Epithelial cell of prostate (primary cell): ENCODE results near the gene FAM89A.
"Not testable (repeated sequence)": the region's sequence is repeated elsewhere in the genome, so short reads cannot be mapped to it uniquely, and the experiment has no call there.

Source experiments
- DNase-seq: peaks from one replicate; pipeline ENCODE4 v3.0.0-alpha.2; 2011; ENCODE audit warnings: low read depth, low spot score
- H3K27ac ChIP-seq: fragments of 450-650 bp; 2 replicates; pipeline ENCODE4 v1.5.1; 2017; ENCODE audit warnings: mild to moderate bottlenecking

The FAM89A gene

DNA sequence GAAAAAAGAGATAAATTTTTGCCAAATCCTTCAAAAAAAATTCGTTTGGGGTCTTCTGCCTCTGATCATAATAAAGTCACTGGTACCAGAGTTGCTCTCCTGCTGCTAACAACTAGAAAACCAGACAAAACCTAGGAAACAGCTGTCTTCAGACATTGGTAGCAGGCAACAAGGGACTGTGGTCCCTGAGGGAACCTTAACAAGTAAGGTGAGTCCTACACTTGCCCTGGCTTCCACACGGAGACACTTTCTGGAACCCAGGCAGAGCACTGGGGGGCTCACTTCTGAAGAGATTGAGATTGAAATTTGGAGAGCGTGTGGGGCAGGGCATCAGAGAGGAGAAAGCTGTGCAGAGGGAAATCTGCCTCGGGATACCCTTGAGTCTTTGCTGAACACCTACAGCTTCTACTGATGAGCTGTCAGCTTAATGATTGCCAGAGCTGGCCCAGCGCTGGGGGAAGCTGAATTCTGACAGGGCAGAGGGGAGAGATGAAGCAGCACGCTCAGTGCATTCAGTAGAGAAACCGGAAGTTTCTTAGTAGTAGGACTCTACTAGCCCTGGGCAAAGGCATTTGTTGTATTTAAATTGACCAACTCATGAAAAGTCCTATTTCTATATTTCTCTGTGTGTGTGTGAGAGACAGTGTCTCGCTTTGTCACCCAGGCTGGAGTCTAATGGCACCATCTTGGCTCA, 18.5 kb upstream of the FAM89A start:
- H3K27ac ChIP-seq: no peak overlapping the region
- no peak for DNase-seq

DNA sequence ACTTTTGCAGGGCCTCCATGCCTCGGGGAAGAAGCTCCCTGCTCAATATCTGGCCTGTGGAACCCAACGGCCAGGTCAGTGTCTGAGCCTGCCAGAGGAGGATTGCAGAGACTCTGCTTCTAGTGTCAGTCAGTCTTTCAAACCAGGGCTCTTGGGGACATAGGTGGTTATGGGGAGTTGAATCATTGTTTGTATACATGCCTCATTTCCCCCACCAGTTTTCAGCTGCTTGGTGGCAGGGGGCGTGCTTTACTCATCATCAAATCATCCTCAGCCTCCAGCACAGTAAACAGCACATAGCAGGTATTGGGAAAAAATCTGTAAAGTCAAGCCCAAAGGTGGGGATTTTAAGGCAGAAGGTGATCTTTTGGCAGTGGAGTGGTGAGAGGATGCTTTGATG, 17.4 kb upstream of the FAM89A start:
- no peak overlapping the region for H3K27ac ChIP-seq
- DNase-seq: no peak

DNA sequence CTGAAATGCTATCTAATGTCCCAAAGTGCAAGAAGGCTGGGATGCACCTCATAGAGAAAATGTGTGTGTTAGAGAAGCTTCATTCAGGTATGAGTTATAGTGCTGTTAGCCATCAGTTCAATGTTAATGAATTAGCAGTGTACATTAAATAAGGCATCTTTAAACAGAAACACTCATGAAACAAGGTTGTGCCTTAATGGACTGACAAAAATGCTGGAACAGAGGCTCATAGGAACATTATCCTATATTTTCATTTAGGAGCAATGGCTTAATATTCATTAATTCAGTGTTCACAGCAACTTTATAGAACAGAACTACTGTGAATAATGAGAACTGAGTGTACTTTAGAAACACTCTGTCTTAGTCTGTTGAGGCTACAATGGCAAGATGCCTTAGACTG, 15.2 kb upstream of the FAM89A start:
- H3K27ac ChIP-seq: no peak overlapping the region
- DNase-seq: no peak

DNA sequence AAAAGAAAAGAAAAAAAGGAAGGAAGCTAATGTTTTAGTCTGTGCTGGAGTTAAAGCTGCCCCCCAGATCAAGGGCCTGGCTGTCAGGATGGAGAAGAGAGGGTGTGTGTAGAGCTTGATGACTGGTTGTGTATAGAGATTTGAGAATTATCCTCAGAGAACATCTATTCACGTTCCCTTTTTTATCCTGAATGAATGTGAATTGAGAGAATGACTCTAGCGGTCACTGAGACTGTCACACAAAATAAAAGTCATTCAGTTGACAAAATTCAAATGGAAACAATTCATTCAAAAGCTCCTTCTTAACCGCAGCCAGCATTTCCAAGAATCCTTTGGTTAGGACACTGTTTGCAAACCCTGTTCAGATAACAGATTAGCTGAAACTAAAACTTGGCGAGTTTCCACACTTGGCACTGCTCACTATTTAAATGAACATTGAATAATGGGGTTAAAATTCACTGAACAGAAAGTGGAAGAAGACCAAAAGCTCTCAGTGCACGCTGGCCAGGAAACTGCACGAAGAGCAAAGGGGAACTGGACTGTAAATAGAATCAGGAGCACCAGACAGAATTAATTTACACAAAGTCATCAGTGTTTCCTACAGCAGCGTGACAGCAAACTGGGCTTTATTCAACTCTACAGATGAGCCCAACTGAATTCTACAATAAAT, 13.6 kb upstream of the FAM89A start:
- no peak overlapping the region for H3K27ac ChIP-seq
- DNase-seq: no peak

DNA sequence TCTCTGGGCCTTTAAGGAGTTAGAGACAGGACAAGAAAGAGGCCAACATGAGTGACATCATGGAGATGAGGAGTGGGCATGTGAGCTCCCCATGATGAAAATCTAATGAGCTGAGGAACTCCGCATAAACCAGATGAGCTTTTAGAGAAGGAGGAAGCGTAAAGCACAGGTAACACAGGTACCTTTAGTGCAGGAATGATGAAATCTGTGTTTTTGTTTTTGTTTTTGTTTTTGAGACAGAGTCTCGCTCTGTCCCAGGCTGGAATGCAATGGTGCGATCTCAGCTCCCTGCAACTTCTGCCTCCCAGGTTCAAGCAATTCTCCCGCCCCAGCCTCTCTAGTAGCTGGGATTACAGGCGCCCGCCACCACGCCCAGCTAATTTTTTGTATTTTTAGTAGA, 12.7 kb upstream of the FAM89A start:
- no peak for DNase-seq
- no peak overlapping the region for H3K27ac ChIP-seq

DNA sequence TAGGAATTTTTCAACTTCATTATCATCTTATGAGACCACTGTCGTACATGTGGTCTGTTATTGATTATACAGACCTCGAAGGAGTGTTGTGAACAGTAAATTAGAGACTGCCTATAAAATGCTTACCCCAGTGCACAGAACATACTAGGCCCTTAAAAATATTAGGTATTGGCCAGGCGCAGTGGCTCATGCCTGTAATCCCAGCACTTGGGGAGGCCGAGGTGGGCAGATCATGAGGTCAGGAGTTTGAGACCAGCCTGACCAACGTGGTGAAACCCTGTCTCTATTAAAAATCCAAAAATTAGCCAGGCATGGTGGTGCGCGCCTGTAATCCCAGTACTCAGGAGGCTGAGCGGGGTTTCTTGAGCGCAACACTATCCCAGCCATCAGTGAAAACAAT, 10.9 kb upstream of the FAM89A start:
- DNase-seq, H3K27ac ChIP-seq: not testable (repeated sequence)

DNA sequence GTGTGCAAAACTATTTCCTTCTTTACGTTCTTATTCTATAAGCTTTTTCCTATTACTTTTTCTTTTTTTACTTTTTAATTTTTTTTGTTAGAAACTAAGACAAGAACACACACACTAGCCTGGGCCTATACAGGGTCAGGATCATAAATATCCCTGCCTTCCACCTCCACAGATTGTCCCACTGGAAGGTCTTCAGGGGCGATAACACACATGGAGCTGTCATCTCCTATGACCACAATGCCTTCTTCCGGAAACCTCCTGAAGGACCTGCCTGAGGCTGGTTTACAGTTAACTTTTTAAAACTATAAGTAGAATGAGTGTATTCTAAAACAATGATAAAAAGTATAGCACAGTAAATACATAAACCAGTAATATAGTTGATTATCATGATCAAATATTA, 10.3 kb upstream of the FAM89A start:
- DNase-seq: no peak
- no peak overlapping the region for H3K27ac ChIP-seq

DNA sequence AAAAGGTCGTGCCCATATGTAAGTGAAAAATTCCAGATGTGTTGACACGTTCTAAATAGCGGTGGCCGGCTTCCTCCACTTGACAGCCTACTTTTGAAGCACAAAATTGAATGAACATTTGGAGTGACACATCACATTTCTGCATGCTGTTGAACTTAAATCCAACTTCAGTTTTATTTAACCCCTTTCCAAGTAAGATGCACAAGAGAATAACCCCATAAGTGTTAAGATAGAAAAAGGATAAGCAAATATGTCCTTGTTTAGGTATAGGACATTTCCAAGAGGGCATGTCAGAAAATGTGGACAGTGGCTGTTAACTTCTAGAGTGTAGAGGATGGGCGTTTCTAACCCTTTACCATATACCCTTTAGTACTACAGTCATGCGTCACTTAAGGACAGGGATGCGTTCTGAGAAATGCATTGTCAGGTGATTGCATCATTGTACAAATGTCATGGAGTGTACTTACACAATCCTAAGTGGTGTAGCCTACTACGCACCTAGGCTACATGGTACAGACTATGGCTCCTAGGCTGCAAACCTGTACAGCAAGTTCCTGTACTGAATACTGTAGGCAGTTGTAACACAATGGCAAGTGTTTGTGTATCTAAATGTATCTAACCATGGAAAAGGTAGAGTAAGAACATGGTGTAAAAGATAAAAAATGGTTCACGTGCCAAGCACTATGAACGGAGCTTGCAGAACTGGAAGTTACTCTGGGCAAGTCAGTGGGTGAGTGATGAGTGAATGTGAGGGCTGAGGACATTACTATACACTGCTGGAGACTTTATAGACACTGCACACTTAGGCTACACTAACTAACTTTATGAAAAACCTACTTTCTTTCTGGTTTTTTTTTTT, 9.3 kb upstream of the FAM89A start:
- H3K27ac ChIP-seq: no peak overlapping the region
- DNase-seq: no peak

DNA sequence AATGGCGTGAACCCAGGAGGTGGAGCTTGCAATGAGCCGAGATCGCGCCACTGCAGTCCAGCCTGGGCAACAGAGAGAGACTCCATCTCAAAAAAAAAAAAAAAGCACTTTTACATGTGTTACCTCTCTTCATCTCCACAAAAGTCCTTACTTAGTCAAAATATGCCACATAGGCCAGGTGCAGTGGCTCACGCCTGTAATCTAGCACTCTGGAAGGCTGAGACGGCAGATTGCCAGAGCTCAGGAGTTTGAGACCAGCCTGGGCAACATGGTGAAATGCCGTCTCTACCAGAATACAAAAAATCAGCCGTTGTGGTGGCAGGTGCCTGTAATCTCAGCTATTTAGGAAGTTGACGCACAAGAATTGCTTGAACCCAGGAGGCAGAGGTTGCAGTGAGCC, 8.4 kb upstream of the FAM89A start:
- DNase-seq, H3K27ac ChIP-seq: not testable (repeated sequence)

DNA sequence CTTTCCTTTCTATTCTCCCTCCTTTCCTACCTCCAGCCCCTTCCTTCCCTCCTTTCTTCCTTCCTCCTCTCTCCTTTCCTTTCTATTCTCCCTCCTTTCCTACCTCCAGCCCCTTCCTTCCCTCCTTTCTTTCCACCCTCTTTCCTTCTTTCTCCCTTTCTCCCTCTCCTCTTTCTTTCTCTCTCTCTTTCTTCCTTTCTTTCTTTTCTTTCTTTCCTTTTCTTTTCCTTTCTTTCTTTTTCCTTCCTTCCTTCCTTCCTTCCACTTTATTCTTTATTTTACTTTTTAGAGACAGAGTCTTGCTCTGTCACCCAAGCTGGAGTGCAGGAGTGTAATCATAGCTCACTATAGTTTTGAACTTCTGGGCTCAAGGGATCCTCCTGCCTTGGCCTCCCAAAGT, 7.5 kb upstream of the FAM89A start:
- H3K27ac ChIP-seq, DNase-seq: not testable (repeated sequence)

DNA sequence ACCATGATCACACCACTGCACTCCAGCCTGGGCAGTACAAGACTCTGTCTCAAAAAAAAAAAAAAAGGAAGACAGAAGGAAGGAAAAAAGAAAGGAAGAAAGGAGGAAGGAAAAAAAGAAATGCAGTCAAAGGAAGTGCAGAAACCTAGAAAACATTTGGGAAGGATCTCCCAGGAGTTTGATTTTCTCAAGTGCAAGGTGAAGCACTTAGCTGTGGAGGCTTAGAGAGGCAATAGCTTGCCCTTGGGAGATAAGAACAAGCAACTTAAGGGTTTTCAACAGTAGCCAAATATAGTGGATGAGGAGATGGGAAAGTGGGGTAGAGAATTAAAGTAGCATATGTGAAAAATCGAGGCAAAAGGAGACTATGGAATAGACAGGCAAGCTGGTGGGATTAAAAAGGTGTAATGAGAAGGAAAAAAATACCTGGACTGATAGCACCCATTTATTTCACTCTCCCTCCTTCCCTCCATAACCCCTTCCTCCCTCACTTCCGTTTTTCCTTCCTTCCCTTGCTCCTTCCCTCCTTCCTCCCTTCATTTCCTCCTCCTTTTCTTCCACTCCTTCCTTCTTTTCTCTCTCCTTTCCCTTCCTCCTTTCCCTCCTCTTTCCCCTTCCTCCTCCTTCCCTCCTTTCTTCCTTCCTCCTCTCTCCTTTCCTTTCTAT, 6.8 kb upstream of the FAM89A start:
- no peak for DNase-seq
- H3K27ac ChIP-seq: no peak overlapping the region

DNA sequence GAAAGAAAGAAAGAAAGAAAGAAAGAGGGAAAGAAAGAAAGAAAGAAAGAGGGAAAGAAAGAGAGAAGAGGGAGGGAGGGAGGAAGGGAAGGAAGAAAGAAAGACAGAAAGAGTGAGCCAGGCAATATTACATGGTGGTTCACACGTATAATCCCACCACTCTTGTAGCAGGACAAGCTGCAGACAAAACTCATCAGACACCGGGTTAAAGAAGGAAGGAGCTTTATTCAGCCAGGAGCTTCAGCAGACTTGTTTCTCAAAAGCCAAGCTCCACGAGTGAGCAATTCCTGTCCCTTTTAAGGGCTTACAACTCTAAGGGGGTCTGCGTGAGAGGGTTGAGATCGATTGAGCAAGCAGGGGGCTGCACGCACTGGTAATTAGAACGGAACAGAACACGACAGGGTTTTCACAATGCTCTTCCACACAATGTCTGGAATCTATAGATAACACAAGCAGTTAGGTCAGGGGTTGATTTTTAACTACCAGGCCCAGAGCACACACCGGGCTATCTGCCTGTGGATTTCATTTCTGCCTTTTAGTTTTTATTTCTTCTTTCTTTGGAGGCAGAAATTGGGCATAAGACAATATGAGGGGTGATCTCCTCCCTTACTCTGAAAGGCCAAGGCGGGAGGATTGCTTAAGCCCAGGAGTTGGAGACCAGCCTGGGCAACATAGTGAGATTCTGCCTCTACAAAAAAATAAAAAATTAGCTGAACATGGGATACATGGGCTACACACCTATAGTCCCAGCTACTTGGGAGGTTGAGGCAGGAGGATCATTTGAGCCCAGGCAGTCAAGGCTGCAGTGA, 6.1 kb upstream of the FAM89A start:
- not testable (repeated sequence) for H3K27ac ChIP-seq, DNase-seq

DNA sequence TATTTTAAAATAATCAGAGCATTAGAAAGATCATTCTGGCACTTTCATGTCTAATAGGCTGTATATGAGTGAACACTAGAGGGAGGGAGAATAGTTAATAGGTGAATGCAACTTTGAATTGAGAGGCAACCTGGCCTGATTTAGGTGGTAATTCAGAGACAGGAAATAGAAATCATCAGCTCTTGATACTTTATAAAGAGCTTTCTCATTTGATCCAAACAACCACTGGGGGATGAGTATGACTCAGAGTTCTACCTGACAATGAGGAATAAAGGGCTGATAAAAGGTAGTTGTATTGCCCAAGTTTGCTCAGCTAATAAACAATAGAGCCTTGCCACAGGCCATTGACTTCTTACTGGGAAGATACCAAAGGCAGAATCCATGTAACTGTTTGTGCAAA, 5.2 kb upstream of the FAM89A start:
- no peak for DNase-seq

DNA sequence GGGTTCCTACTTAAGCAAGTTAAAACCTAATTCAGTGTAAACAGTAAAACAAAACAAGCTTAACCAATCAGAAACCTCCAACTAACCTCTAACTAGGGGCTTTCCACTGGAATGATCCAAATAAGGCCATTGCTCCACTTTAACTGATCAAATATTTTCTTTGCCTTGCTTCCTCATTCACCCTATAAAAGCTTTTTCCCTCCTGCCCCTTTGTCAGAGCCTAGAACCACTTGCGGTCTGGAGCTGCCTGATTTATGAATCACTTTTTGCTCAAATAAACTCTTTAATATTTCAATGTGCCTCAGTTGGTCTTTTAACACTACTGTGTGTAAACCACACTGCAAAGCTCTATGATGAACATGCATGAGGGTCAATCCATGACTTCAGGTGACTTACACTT, 4.5 kb upstream of the FAM89A start:
- no peak overlapping the region for H3K27ac ChIP-seq
- no peak for DNase-seq

More for the DNA sequence above, 5.2 kb upstream of the FAM89A start:
- no peak overlapping the region for H3K27ac ChIP-seq

DNA sequence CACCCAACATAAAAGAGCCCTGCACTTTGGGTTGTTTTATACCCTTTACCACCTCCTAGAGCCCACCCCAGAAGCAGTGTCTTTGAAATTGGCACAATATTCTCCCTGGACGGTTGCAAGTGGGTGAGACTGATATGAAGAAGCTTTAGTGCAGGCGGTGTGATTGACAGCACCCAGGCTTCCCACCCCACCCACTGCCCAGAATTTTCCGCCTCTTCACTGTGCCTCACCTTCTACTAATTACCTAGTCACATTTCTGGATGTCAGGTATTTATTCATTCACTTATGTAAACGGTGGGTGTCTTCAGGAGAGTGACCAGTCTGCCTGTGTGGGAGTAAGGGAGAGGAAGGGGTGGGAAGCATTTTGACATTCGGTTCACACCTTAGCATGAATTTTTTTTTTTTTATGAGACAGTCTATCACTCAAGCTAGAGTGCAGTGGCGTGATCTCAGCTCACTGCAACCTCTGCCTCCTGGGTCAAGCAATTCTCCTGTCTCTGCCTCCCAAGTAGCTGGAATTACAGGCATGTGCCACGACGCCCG, 1.7 kb upstream of the FAM89A start:
- no peak for DNase-seq

DNA sequence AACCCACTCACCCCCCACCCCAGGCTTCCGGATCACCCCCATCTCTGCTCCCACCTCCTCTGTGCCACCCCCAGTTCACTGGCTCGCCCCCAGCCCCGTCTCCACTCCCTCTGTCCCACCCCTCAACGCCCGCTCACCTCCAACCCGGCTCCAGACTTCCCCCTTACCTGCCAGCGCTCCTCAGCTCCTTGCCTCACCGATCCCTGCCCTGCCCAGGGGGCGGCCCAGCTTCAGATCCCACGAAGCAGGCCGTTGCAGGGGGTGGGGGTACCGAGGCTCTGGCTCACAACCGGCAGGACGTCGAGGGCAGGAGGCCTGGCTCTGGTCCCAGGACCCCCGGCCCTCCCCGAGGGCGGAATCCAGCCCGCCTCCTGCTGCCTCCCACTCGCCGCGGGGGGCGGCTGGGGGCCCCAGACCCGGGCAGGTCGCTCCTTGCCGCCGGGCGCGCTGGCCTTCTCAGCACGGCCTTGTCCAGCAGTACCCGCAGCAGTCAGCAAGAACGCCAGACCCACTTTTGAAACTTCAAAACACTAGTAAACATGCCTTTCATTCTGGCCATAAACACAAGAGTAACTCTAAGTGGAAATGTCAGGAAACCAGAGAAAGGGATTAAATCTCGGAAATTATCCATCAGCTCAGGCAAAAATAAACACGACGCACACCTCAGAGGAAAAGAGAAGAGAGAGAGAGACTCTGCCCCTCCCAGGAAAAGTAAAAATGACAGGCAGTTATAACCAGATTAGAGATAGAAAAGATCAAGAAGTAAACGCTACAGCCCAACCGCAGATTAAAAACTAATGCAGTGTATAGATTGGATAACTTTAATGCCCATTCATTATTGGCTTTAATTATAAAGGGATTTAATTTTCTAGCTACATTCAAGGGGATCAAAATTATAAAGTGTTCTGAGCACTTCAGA, 1.0 kb upstream of the FAM89A start:
- H3K27ac ChIP-seq: no peak overlapping the region
- no peak for DNase-seq

More for the DNA sequence above, 1.7 kb upstream of the FAM89A start:
- no peak overlapping the region for H3K27ac ChIP-seq

DNA sequence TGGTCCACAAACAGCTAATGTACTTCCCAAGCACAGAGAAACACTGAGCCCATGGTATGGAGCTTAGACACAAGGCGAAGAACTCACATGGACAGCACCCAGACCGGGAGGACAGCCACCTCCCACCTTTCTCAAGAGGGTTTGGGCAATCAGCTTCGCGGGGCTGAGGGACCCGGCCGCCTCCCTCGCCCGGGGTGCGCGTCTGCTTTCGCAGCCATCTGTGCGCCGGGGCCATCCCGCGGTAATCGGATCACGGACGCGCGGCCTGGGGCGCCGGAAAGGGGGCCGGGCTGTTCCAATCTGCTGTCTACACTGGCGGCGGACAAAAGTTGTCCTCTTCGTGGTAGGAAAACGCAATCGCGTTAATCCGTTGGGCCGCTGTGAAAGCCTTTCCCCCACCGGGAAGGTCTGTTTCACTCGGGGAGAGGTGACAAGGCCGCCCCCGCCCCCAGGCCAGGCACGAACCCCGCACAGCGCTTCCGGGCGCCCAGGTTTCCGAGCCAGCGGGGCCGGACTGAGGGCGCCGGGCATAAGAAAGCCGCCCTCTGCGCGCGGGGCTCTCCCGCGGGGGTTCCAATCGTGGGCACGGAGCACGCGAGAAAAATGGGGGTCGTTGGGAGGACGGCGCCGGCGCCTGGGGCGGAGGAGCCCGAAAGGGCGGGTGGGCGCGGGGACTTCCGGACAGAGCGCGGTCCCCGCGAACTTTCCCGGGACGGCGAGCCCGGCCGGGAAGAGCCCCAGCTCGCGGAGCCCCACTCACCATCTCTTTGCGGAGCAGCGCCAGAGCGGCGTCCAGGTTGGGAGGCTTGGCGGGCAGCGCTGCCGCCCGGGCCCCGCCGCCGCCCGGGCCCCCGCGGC, 664 bp downstream of the FAM89A start:
- no peak overlapping the region for H3K27ac ChIP-seq
- DNase-seq: no peak
